ENCODE measurements around the gene SSNA1.

The SSNA1 gene

DNA sequence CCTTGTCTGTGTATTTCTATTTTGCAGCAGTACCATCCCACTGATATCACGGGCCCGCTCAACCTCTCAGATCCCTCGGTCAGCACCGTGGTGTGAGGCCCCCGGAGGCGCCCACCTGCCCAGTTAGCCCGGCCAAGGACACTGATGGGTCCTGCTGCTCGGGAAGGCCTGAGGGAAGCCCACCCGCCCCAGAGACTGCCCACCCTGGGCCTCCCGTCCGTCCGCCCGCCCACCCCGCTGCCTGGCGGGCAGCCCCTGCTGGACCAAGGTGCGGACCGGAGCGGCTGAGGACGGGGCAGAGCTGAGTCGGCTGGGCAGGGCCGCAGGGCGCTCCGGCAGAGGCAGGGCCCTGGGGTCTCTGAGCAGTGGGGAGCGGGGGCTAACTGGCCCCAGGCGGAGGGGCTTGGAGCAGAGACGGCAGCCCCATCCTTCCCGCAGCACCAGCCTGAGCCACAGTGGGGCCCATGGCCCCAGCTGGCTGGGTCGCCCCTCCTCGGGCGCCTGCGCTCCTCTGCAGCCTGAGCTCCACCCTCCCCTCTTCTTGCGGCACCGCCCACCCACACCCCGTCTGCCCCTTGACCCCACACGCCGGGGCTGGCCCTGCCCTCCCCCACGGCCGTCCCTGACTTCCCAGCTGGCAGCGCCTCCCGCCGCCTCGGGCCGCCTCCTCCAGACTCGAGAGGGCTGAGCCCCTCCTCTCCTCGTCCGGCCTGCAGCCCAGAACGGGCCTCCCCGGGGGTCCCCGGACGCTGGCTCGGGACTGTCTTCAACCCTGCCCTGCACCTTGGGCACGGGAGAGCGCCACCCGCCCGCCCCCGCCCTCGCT, 20.5 kb upstream of the SSNA1 start:
- H3K27ac ChIP-seq, result peak overlapping the region; percentile 98
- no peak for TF ChIP-seq ZFX (IDR thresholded peaks at IDR 0.05; ENCODE audit: borderline replicate concordance)
- TF ChIP-seq, protein P1, sequence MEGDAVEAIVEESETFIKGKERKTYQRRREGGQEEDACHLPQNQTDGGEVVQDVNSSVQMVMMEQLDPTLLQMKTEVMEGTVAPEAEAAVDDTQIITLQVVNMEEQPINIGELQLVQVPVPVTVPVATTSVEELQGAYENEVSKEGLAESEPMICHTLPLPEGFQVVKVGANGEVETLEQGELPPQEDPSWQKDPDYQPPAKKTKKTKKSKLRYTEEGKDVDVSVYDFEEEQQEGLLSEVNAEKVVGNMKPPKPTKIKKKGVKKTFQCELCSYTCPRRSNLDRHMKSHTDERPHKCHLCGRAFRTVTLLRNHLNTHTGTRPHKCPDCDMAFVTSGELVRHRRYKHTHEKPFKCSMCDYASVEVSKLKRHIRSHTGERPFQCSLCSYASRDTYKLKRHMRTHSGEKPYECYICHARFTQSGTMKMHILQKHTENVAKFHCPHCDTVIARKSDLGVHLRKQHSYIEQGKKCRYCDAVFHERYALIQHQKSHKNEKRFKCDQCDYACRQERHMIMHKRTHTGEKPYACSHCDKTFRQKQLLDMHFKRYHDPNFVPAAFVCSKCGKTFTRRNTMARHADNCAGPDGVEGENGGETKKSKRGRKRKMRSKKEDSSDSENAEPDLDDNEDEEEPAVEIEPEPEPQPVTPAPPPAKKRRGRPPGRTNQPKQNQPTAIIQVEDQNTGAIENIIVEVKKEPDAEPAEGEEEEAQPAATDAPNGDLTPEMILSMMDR (IDR thresholded peaks at IDR 0.05), result no peak

DNA sequence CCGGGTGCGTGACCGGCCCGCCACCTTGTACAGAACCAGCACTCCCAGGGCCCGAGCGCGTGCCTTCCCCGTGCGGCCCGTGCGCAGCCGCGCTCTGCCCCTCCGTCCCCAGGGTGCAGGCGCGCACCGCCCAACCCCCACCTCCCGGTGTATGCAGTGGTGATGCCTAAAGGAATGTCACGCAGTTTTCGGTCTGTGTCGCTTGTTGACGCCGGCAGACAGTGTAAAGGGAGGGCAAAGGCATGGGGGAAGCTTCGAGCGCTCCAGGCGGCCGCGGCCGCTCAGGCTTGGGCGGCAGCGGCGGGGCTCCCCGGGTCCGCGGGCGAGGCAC, 19.9 kb upstream of the SSNA1 start:
- H3K27ac ChIP-seq, result peak overlapping the region; percentile 98
- no peak for TF ChIP-seq ZFX (IDR thresholded peaks at IDR 0.05; ENCODE audit: borderline replicate concordance)
- TF ChIP-seq, protein P1 (IDR thresholded peaks at IDR 0.05), result no peak

DNA sequence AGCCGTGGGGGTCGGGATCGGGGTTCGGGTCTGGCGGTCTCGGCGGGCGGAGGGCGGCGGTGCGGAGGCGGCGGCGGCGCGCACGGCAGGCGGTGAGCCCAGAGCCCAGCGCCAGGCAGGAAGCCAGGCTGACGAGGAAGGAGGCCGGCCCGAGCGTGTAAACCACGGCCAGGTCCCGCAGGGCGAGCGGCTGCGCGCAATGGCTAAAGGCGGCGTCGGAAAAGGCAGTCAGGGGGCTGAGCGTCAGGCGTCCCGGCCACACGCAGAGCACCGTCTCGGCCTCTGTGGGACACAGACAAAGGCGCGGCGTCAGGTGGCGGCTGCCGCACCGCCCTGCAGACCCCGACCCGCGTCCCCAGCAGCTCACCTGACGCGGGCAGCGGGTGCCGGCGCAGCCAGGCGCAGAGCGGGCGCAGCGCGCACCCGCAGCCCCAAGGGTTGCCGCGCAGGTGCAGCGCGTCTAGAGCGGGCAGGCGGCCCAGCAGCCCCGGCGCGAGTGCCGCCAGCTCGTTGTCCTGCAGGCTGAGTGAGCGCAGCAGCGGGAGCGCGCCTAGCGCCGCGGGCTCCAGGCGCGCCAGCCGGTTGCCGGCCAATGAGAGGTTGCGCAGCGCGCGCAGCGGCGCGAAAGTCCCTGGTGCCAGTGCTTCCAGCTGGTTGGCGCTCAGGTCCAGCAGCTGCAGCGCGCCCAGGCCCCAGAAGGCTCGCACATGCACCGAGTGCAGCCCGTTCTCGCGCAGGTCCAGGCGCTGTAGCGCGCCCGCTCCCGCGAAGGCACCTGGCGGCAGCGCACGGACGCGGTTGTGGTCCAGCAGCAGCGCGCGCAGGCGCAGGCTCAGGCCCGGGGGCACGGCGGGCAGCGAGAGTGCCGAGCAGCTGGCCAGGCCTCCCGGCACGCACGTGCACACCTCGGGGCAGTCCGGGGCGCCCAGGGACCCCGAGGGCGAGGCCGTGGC, 19.3 kb upstream of the SSNA1 start:
- peak overlapping the region; percentile 98 for H3K27ac ChIP-seq
- TF ChIP-seq, protein P1 (IDR thresholded peaks at IDR 0.05), result no peak
- no peak for TF ChIP-seq ZFX (IDR thresholded peaks at IDR 0.05; ENCODE audit: borderline replicate concordance)

DNA sequence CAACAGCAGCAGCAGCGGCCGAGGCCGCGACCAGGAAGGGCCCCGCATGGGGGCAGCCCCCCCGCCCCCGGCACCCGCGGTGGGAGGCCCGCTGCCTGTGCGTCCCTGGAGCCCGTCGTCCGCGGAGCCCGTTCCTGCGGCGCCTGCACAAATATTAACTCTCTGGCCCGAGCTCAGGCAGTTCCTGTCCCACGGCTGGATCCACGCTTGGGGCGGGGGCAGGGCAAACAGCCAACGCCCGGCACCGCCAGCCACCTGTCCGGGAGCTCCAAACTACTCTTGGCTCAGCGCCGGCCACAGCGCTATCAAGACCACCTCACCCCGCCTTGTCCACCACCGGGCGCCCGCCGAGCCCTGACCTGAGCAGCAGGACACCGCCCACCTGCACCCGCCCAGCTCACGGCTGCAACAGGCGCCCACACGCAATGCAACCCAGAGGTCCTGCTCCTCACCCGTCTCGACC, 18.5 kb upstream of the SSNA1 start, which contains the start of gene LRRC26:
TSS of gene LRRC26 (minus strand) at position 156 of the 463 bp plus-strand sequence. CDS start at position 48, 108 bp downstream.
- peak within 1 kb of the TSS; percentile 98 for H3K27ac ChIP-seq

DNA sequence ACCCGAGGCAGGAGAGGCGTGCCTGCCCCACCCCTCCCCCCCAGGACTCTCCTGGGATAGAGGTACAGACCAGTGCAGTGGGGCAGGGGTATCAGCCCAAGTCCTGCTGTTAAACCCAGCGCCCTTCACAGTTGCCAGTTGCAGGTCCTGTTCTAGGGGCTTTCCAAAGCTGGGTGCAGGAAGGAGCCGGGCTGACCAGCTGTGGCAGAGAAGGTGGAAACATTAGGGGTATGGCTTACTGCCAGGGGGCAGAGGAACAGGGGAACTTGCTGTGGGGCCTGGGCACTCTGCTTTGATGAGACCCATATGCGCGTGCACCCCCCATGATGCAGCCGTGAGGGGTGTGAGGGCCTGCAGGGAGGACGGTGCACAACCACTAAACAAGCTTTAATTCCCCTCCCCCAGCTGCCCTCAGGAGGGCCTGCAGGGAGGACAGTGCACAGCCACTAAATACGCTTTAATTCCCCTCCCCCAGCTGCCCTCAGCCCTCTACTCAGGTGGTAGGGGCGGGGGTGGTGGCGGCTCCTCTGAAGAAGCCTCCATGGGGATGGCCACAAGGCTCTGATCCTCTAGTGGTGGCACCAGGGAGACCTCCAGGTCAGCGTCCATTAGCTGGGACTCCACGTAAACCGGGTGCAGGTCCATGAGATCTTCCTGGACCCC, 17.9 kb upstream of the SSNA1 start:
- TF ChIP-seq ZFX (IDR thresholded peaks at IDR 0.05; ENCODE audit: borderline replicate concordance), result no peak
- TF ChIP-seq, protein P1 (IDR thresholded peaks at IDR 0.05), result no peak
- H3K27ac ChIP-seq, result peak overlapping the region; percentile 98

More for the DNA sequence above, 18.5 kb upstream of the SSNA1 start, which contains the start of gene LRRC26:
- no peak for TF ChIP-seq ZFX (IDR thresholded peaks at IDR 0.05; ENCODE audit: borderline replicate concordance)
- TF ChIP-seq, protein P1 (IDR thresholded peaks at IDR 0.05), result no peak

DNA sequence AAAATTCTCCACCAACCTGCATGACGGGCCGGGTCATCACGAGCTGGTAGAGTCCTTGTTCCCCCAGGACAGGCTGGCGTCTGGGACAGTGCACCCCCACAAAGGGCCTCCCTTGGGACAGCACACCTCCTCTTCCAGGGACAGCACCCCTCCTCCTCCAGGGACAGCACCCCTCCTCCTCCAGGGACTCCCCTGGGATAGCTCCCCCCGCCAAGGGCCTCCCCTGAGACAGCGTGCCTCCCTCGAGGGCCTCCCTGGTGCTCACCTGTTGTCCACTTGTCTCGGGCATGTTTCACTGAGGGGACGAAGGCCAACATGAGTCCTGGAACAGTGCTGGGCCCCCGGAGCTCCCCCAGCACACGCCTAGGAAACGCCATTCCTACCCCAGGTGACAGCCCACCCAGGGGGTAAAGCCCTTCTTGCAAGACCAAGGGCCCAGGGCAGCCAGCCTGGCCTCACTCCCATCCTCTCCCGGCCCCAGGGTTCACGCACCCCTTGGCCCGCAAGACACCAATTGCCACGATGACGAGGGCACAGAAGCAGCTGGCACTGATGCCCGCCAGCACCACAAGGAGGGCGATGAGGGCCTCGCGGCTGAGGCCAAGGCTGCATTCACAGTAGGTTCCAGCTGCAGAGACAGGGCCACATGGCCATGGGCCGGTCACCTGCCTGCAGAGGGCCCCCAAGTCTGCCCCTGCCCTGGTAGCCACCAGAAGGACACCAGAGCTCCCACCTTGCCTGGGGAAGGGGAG, 17.2 kb upstream of the SSNA1 start:
- H3K27ac ChIP-seq, result peak overlapping the region; percentile 98
- no peak for TF ChIP-seq ZFX (IDR thresholded peaks at IDR 0.05; ENCODE audit: borderline replicate concordance)
- TF ChIP-seq, protein P1 (IDR thresholded peaks at IDR 0.05), result no peak
